ENCODE measurements around the gene TMED10. TPM values are rescaled to one million over a fixed set of nuclear protein-coding genes. Genes with fewer than 3 reads are reported as not detected.
"Not testable (repeated sequence)": the region's sequence is repeated elsewhere in the genome, so short reads cannot be mapped to it uniquely, and the experiment has no call there.

Gene TMED10
- total RNA-seq, 1 donor from 2014 or later: 179 TPM

DNA sequence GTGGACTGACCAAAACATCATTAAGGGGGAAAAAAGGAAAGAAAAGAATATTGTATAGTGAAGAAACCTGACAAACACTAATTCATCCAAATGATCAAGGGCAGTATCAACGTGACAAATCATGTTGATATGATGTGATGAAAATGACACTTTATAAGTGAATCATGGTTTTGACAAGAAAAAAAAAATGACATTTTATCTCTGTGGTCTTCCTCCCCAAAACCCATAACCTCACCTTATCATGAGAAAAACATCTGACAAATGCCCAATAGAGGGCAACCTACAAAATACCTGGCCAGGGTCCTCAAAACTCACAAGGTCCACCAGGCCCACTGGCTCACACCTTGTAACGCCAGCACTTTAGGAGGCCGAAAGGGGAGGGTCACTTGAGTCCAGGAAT, 13.8 kb downstream of the TMED10 start:
- DNase-seq (ENCODE audit: low spot score): no peak

DNA sequence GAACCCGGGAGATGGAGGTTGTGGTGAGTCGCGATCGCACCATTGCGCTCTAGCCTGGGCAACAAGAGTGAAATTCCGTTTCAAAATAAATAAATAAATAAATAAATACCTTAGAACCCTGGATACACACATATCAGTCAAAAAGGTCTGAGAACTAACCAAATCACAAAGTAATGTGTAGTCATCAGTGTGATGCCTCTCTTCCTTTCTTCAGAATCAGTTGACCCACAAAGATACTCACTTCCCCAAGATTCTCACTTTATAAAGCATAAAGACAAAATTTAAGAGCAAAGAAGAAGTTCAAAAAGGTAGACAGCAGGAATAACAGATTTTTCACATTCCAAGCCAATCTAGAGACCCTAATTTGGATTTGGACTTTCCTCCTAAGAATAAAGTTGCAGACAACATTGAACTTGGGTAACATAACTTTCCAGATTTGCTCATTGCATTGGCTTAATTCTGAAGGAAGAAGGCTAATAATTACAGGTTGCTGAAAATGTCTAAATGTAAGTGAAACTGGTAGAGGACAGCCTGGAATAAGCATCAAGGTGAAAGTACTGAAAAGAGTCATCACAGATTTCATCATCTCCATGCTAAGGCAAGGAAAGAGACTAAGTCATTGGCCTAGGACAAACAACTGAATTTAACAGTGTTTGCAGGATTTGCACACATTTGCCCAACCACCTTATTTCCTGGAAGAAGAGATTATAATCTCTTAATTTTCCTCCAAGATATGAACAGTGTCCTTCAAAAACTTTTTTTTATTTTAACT, 17.4 kb downstream of the TMED10 start:
- DNase-seq (ENCODE audit: low spot score): no peak

DNA sequence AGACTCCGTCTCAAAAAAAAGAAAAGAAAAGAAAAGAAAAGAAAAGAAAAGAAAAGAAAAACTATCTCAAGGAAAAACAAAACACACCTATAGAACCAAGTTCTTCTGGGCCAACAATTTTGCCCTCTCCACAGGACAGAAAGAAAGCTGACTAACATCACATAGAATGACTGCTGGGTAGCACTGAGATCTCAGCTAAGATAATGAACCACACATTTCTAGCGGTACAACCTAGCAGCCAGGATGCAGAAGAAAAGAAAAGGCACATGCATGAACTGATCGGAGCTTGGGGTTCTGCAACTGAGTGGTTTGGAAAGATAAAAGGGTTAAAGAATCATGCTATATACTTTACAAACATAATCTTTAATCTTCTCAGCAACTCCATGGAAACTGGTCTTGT, 19.5 kb downstream of the TMED10 start:
- no peak for DNase-seq (ENCODE audit: low spot score)

DNA sequence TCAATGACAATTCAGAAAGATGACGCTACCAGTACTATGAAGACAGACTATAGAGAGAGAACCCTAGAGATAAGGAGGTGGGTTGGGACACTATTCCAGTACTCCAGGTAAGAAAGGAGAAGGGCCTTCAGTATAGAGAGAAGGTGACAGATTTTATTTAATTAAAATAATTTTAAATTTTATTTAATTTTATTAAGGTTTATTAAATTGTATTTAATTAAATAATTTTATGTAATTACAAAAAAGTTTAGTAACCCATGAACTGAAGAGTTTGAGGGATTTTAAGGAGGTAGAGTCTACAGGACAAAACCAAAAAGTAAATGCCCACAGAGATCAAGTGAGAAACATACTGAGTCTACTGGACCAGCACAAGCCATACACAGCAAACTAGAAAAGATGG, 20.3 kb downstream of the TMED10 start:
- no peak for DNase-seq (ENCODE audit: low spot score)

DNA sequence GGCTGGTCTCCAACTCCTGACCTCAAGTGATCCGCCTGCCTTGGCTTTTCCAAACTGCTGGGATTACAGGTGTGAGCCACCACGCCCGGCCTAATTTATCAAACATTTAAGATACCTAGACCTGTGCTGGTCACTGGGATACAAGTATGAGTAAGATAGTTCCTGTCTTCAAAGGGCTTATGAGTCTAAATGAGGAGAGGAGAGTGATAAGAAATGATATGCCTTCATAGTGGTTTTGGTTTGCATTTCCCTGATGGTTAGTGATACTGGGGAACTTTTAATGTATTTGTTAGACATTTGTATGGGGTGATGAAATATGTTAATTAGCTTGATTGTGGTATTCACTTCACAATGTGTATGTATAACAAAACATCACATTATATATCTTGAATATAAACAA, 21.2 kb downstream of the TMED10 start:
- no peak for DNase-seq (ENCODE audit: low spot score)

DNA sequence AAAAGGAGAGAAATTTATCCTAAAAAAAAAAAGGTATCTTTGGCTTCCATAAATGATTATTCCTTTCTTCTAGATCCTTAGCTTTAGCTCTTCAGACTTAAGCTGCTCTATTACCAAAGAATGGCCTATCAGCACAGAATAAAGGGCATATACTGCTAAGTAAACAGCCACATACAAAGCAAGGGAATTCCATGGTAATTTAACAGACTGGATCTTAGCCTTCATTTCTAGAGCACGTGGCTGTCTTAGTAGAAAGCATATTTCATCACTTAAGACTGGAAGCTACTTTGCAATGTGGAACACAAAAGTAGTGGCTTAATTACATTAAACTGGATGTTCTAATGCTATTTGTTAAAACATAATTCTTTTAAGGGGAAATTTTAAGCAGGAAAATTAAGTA, 23.1 kb downstream of the TMED10 start:
- no peak for DNase-seq (ENCODE audit: low spot score)

DNA sequence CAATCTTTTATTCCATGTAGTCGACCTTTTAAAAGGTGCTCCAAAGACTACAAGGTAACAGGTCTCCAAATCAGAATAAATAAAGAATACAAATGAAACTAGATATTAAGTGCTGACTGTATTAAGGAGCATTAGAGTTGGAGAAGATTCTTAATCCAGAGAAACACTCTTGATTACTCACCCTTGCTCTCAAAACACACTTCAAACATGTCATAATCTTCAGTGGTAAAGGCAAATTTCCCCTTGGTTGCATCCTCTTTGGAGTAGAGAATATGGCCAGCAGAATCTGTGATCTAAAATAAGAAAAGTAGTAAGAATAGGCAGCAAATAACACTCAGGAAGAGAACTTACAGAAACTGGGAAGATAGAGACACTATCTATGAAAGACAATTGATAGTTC, 24.6 kb downstream of the TMED10 start:
- no peak for DNase-seq (ENCODE audit: low spot score)

DNA sequence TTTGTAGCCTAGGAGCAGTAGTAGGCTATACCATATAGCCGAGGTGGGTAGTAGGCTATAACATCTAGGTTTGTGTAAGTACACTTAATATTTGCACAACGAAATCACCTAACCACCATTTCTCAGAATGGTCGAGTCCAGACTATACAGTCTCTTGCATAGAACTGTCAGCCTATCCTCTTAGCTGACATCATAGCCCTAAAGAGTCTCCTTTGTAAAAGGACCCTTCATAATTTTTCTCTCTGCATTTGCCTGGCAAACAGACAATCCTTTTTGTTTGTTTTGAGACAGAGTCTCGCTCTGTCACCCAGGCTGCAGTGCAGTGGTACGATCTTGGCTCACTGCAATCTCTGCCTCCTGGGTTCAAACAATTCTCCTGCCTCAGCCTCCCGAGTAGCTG, 25.8 kb downstream of the TMED10 start:
- DNase-seq (ENCODE audit: low spot score): not testable (repeated sequence)

DNA sequence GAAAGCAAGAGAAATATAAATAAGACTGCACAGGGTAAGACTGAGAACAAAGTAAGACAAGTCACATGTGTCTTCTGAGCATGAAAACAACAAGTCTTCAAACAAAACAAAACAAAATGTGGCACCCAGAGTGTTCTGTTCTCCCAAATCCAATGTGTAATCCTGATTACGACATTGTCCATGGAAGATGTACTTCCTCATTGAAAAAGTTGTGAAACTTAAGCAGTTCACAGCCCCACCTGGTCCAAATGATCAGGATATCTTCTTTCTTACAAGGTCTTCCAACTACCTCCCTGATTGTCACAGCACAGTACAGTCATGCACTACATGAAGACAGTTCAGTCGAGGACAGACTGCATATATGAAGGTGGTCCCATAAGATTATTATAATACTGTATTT, 26.3 kb downstream of the TMED10 start:
- no peak for DNase-seq (ENCODE audit: low spot score)

DNA sequence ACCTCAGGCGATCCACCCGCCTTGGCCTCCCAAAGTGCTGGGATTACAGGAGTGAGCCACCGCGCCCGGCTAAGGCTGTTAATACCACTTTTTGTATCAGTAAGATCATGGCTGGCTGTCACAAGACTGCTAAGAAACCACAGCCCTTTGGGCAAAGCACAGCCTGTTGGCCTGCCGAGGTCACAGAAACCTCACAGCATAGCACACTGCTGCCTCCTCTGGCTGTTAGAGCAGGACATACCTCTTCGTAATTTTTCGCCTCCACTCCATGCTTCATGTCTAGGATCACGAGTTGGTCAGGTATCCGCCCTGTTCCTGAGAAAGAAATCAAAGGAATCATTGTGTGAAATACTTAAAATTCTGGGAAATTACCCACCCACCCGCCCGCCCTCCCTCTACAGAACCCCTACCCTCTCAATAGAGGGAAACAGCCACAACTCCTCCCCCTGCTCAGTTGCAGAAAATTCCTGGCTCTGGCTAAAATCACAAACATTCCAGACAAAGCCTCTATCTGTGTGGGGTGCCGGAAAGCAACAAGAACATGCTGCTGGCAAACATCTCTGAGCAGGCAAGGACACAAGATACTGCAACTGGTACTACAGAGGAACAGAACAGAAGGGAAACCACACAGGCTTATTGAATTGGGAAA, 28.9 kb downstream of the TMED10 start:
- peak; percentile 95 for DNase-seq (ENCODE audit: low spot score)

DNA sequence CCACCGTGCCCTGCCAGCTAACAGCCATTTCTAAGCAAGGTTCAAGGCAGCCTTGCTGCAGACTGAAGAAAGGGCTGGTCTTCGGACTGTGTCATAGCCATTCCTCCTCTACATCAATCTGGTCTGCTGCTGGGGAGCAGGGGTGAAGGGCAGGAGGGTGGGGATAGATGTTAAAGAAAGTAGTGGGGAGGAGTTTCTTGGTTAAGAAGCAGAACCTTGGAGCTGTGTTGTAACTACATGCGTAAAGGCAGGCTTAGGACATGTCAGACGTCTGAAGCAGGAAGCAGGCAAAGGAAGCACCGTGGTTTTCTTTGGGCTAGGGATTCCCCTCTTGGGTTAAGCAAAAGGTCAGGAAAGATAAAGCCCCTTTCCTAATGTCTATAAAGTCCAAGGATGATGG, 31.5 kb downstream of the TMED10 start:
- no peak for DNase-seq (ENCODE audit: low spot score)

DNA sequence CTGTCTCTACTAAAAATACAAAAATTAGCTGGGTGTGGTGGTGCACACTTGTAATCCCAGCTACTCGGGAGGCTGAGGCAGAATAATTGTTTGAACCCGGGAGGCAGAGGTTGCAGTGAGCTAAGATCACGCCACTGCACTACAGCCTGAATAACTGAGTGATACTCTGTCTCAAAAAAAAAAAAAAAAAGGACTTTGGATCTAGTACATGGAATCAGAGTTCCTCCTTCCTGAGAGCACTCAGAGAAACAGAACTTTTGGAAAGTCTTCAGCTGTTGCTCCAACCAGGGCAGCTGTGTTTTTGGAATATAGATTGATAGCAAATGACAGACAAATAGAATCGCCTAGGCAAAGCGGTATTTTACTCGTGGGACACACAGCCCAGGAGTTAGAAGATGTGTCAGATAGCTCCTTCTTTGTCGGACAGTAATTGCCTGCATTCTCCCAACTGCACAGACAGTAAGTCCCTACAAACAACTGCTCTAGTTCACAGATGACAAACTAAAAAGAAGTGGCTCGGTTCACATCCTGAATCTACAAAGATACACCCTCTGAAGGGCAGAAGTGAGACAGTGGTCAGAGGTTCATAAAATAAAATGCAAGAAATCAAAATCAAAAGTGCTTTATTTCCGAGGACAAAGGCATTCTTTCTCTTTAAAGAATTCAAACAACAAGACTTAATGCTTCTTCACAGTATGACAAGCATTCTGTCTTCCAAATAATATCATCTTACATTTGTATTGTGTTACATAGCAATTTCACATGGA, 32.5 kb downstream of the TMED10 start:
- DNase-seq (ENCODE audit: low spot score): no peak

DNA sequence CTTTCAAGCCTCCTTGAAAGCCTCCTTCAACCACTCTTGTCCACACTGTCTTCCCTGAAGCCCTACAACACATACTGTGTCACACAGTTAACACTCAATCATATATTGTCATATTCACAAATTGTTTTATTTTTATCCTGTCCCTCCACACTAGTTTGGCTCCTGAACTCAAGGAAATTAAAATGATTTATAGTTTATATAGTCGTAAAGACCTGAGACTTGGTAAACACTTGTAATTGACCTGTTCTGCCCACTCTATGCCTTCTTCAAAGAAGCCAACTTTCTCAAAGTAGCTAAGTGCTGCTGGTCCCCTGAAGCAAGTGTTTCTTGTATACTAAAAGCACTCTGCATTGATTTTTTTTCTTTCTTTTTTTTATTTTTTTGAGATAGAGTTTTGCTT, 33.9 kb downstream of the TMED10 start:
- no peak for DNase-seq (ENCODE audit: low spot score)

DNA sequence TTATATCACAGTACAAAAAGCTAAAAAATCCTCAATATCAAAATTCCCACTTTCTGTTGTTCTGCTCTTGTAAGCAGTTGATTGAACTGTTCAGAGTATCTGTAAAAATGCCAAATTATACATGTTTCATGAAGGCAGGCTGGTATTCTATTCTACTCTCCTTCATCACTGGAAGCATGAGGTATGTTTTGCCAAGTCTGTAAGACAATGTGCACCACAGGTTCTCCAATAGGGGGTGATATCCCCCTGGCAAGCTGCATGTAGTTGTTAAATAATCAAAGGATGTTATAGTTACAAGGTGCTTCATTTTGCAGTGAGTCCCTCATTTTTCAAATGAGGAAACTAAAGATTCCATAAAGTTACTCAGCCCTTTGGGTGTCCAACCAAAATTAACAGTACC, 34.4 kb downstream of the TMED10 start:
- no peak for DNase-seq (ENCODE audit: low spot score)

DNA sequence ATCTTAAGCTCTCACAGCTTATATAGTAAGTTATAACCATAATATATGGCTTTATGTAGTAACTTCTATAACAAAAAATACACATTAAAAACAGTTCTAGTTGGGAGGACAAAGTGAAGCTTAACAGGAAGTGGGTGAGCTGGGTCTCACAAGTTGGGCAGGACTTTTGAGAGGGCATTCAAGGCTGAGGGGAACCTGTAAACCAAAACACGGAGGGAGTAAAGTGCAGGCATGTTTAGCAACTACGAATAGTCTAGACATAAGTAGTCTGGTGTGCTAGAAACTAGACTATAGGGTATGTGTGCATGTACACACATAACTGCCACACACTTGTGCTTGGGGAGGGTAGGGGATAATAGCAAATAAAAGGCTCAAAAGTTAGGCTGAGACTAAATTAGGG, 35.4 kb downstream of the TMED10 start:
- DNase-seq (ENCODE audit: low spot score): no peak

DNA sequence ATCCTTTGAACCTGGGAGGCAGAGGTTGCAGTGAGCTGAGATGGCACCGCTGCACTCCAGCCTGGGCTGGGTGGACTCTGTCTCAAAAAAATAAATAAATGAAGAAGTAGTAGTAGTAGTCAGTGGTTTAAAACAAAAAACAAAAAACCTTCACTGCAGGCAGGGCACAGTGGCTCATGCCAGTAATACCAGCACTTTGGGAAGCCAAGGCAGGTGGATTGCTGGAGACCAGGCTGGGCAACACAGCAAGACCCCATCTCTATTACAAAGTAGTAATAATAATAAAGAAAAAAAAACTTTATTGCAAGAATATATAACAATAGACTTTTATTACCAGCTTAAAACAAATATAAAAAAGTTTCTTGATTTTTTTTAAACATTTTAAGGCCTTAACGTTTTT, 35.8 kb downstream of the TMED10 start:
- DNase-seq (ENCODE audit: low spot score): no peak

DNA sequence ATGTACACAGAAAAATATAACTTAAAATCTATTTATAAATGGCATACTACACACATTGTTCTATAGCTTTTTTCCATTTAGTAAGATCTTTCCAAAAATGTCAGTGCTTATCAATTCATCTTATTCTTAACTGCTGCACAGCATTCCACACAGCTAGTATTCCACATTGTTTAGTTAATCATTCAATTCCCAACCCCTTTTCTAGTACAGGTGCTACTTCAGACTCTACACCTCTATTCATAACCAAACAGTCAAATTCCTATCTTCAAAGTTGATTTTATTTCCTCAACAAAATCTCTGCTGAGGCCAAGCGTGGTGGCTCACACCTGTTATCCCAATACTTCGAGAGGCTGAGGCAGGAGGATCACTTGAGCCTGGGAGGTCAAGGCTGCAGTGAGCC, 37.2 kb downstream of the TMED10 start:
- DNase-seq (ENCODE audit: low spot score): no peak

DNA sequence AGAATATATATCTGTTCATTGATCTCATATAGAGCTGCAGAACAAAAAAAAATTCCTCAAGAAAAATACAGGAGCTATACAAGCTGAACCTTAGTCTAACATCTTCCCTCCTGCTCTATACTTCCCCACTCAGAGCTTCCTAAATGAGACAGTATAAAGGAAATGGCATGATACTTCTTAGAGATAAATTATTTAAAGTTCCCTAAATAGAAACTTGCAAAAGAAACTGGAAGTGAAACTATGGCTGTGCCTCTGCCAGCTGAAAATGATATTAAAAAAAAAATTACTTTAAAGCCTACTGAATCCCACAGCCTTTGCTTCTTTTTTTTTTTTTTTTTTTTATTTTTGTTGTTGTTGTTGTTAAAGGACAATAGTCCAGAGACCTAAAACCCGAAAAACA, 37.9 kb downstream of the TMED10 start:
- DNase-seq (ENCODE audit: low spot score): no peak

DNA sequence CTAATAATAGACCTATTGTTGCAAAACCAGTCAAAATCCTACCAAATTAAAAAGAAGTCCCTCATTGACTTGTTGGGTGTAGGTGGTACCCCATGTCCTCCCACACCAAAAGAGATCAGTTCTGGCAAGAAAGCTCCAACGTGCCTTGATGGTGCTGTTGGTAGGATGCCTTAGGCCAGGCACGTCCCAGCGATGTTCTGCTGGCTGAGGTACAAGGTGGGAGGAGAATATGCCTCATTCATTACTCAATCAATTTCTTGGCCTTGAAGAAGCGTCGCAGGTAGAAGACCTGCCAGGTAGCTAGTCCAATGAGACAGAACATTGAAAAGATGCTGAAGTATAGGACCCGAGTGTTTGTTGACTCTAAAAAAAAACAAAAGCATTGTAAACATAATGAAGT, 41.8 kb downstream of the TMED10 start:
- DNase-seq (ENCODE audit: low spot score): no peak

DNA sequence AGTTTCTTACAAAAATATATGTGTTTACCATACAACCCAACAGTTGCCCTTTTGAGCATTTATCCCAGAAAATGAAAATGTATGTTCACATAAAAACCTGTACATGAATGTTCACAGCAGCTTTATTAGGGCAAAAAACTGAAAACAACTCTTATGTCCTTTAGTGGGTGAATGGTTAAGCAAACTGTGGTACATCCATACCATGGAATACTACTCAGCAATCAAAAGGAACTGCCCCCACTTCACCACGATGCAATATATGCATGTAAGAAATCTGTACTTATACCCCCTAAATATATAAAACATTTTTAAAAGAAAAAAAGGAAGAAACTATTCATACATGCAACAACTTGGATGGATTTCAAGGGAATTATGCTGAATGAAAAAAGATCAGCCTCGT, 42.8 kb downstream of the TMED10 start:
- DNase-seq (ENCODE audit: low spot score): no peak

DNA sequence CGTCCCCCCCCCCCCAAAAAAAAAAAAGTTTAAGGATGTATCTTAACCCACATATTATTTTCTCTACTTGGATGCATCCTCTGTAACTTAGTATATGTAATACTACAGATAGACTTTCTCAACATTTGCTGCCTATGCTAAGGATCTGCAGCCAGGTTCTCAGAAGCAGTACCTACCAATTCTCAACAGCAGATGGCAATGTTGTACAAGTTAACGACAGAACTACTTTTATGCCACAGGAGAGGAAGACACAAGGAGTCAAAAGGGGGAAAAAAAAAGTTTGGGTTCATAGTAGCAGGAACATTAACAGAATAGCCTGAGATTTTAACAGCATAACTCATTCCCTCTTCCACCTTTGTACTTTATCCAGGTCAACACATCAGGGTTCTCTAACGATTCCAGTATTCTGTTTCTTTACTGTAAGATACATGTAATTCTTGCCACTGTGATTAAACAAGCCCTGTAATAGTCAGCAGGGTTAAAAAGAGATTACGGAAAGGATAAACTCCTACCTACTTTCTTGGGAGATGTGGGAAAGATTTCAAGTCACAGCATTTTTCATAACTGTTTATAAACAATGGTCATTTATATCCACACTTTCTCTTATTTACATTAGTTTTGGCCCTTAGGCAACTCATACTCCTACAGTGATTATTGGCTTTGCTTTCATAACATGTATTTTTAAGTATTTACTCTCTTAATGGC, 43.9 kb downstream of the TMED10 start:
- DNase-seq (ENCODE audit: low spot score): peak; percentile 90

DNA sequence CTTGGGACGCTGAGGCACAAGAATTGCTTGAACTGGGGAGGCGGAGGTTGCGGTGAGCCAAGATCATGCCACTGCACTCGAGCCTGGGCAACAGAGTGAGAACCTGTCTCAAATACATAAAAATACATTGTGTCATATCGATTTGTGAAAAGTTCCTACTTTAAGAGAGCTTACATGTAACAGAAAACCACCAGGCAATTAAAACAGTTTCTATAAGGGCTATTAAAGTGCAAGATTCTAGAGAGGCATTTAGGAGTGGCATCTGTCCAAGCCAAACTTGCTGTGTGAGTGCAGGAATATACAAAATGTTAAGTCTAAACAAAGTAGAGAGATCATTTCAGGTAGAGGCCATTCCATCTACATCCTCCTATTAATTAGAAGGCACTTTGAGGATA, 47.8 kb downstream of the TMED10 start:
- DNase-seq (ENCODE audit: low spot score): no peak

Measured in umbilical cord (tissue), 2 donors.